ENCODE results near the gene ALCAM.
"Not testable (repeated sequence)": the region's sequence is repeated elsewhere in the genome, so short reads cannot be mapped to it uniquely, and the experiment has no call there.

ALCAM gene

DNA sequence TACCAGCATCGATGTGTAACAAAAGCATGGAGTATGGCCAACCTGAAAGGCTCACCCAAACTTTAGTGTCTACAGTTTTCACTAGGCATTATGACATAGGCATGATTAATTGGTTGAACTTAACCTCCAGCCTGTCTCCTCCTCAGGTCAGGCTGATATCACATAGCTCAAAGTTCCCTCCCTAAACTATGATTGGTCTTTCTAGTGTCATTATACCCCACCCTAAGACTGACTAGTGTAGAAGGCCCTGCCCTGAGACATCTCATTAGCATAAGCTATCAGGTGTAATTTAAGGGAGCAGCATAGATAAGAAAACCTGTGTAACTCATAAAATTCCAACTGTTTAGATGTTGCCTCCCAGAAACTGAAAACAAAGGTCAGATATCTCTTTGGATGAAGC is 195.2 kb downstream of the ALCAM start:
- no peak for DNase-seq (ENCODE audit: insufficient read length, low spot score)

DNA sequence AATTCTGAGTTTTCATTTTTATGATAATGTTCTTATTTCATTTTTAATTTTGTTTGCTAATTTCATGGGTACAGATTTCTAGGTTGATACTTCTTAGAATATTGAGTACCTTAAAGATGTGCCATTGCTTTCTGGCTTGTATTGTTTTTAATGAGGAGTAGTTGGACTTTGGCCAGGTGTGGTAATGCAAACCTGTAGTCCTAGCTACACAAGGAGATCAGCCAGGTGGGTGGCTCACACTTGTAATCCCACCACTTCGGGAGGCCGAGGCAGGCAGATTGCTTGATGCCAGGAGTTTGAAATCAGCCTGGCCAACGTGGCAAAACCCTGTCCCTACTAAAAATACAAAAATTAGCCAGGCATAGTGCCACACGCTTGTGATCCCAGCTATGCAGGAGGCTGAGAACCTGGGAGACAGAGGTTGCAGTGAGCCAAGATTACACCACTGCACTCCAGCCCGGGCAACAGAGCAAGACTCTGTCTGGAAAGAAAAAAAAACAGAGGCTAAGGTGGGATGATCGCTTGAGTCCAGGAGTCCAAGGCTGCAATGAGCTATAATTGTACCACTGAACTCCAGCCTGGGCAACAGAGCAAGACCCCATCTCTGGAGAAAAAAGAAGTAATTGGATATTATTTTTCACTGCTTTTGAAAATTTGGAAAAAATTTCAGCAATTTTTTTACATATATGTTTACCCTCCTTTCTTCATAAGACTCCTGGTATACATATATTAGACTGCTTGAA is 198.0 kb downstream of the ALCAM start:
- DNase-seq (ENCODE audit: insufficient read length, low spot score) (no peak), FAIRE-seq (no peak)

More for the DNA sequence above, 195.2 kb downstream of the ALCAM start:
- FAIRE-seq: no peak

DNA sequence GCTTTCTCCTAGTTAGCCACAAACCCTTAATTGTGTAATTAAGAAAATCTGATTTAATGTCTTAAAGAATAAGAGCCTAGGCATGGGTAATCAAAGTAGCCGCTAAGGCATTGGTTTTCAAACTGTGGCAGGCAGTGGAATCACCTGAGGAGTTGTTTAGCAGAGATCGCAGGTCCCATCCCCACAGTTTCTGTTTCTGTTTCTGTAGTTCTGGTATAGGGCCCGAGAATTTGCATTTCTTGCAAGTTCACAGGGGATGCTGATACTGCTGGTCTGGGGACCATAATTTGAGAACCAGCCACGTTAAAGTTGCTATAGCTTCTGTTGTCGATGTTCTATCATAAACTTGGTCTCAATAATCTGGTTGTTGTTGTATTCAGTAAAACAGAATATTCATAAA is 204.3 kb downstream of the ALCAM start:
- no peak for DNase-seq (ENCODE audit: insufficient read length, low spot score)
- FAIRE-seq: no peak

DNA sequence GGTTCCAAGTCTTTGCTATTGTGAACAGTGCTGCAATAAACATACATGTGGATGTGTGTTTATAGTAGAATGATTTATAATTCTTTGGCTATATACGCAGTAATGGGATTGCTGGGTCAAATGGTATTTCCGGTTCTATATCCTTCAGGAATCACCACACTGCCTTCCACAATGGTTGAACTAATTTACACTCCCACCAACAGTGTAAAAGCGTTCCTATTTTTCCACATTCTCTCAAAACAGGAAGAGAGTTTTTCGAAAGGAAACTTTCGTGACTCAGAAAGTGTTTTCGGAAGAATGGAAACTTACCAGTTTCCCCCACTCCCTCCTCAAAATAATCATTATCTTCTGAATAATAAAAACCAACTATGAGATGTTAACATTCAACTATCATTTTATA is 205.8 kb downstream of the ALCAM start:
- DNase-seq (ENCODE audit: insufficient read length, low spot score) (no peak), FAIRE-seq (no peak)

DNA sequence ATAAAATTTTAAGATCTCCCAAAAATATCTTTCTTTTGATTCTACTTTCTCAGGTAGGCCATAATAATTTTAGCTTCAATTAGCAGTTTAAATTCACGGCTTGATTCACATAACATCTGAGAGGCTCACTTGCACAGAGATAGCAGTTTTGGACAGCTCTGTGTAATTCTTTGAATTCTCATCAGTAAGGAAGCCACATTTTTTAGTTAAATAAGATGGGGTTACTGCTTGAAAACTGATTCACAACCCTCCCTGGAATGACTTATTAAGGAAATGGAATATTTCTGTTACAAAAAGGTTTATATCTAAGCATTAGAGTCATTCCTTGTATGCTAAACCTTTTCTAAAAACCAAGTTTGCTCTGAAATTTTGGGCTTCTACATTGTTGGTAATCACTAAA is 212.7 kb downstream of the ALCAM start:
- no peak for FAIRE-seq
- DNase-seq (ENCODE audit: insufficient read length, low spot score): no peak

GRCh38 chr3:105580296-105580965 is 213.7 kb downstream of the ALCAM start:
- DNase-seq (ENCODE audit: insufficient read length, low spot score): no peak
- FAIRE-seq: no peak

DNA sequence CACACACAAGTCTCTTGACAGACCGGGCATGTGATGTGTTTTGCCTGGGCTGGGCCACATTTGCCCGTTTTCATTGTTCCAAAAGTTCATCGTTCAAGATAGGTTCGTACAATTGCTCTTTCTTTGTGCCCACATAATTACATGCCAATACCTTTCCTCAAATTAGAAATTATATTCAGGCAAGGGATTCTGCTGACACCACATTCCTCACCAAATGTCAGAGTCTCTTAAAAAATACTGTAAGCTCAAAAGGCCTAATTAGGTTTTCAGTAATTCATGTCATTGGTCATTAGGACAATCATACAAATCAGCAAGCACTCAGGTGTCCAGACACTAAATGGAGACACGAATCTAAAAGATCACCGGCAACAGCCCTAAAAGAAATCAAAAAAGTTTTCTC is 215.3 kb downstream of the ALCAM start:
- FAIRE-seq (no peak), DNase-seq (ENCODE audit: insufficient read length, low spot score) (no peak)

DNA sequence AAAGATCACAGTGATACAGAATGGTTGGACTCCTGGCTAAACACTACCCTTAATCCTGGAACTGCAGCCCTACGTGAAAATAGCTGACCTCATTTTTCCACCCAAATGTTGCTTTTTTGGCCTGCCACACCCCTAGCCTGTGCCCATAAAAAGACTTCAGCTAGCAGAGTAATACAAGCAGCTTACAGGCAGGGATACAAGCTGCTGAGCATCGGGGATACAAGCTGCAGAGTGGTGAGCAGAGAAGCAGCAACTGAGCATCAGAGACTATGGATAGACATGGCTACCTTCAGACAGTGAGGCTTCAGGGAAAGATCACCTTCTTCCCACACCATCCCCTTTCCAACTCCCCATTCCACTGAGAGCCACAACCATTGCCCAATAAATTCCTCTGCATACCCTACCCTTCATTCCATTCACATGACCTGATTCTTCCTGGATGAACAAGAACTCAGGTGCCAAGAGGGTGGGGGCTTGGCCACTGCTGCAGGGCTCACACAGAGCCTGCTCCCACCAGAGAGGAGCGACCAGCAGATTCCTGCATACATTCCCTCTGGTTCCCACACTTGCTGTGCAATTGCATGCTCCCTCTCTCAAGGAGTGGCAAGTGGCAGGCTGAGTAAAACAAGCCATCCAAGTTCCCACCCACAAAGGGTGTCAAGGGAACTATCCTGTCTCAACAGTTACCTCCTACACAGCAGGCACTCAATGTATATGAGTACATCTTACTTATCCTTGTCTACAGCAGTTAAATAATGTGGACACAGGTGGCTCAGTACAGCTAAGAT is 217.5 kb downstream of the ALCAM start:
- FAIRE-seq: peak; percentile 33
- DNase-seq (ENCODE audit: insufficient read length, low spot score): no peak

- FAIRE-seq (no peak), DNase-seq (ENCODE audit: insufficient read length, low spot score) (no peak)
Measured at GRCh38 chr3:105593315-105593714, 226.6 kb downstream of the ALCAM start.

DNA sequence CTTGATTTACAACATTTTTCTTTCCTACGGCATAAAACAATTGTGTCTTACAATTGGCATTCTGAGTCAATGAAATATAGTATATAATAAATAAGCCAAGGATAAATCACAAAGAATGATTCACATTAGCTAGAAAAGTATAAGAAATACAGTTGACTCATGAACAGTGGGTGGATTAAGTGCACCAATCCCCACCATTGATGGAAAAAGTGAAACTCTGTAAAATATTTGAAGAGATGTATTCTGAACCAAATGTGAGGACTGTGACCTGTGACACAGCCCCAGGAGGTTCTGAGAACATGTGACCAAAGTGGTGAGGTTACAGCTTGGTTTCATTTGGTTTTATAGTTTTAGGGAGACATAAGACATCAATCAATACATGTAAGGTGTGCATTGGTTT is 227.5 kb downstream of the ALCAM start:
- DNase-seq (ENCODE audit: insufficient read length, low spot score): no peak
- no peak for FAIRE-seq

DNA sequence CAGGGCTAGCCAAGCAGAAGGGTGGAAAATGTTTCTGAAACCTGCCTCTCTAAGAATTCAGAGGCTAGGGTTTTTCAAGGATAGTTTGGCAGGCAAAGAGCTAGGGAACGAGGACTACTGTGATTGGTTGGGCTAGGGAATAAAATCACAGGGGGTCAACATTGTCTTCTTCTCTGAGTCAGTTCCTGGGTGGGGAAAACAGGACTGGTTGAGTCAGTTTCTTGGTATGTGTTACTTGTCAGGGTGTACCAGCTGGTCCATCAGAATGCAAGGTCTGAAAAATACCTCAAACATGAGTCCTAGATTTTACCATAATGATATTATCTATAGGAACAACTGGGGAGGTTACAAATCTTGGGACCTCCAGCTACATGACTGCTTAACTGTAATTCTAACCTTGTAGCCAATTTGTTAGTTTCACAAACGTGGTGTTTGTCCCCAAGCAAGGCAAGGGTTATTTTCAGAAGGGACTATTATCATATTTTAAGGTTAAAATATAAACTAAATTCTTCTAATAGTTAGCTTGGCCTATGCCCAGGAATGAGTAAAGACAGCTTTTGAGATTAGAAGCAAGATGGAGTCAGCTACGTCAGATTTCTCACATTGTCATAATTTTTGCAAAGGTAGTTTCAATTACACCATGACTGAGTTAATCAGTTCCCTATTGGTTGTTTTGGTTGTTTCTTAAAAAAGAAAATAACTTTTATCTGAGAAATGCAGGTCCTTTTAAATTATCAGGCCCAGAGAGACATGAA is 231.5 kb downstream of the ALCAM start:
- FAIRE-seq: peak; percentile 68
- DNase-seq (ENCODE audit: insufficient read length, low spot score): peak; percentile 64

- no peak for DNase-seq (ENCODE audit: insufficient read length, low spot score)
Measured at GRCh38 chr3:105599350-105599749, 232.6 kb downstream of the ALCAM start.

DNA sequence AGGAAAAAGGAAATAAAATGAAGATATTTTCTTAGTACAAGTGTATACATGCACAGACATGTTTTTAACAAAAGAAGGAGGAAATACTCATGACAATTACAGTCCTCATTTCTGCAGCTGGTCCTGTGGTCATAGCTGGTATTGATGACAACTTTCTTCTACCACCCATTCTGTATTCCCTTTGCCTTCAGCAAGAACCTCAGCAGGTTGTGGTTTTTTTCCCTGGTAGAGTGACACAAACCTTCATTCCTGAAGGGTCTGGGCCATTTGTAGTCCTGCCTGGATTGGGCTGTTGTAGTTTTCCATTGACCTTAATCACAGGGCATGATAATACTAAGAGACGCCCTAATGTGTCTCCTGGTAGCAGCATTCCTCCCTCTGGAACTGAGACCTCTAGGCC is 235.0 kb downstream of the ALCAM start:
- not testable (repeated sequence) for FAIRE-seq; DNase-seq (ENCODE audit: insufficient read length, low spot score)

More at GRCh38 chr3:105599350-105599749, 232.6 kb downstream of the ALCAM start:
- FAIRE-seq: no peak

DNA sequence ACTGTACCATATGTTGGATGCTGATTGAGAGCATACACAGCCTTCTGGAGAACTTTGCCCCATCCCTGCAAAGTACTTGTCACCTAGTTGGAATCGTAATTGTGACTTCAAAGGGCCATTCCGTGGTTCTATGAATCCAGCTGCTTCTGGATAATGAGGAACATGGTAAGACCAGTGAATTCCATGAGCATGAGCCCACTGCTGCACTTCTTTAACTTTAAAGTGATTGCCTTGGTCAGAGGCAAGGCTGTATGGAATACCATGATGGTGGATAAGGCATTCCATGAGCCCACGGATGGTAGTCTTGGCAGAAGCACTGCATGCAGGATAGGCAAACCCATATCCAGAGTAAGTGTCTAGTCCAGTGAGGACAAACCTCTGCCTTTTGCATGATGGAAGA is 235.6 kb downstream of the ALCAM start:
- not testable (repeated sequence) for DNase-seq (ENCODE audit: insufficient read length, low spot score); FAIRE-seq

GRCh38 chr3:105603516-105603915 is 236.8 kb downstream of the ALCAM start:
- DNase-seq (ENCODE audit: insufficient read length, low spot score); FAIRE-seq: not testable (repeated sequence)

DNA sequence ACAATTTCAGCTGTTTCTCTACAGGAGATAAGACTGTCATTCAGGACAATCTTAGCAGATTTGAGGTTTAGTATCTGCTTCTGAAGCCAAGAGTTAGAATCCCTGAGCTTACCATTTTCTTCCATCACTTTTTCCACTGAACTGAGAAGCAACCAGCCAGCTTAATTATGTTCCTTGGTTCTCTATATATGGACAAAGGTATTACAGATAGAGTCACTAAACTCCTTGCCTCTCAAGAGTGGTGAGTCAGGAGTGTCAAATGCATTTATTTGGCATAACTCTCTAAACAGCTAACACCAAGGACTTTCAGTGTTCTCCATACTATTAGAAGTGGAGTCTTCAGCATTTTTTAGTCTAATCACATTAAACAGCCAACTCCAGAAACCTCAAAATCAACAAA is 239.3 kb downstream of the ALCAM start:
- DNase-seq (ENCODE audit: insufficient read length, low spot score): no peak
- no peak for FAIRE-seq

GRCh38 chr3:105608623-105609022 is 241.9 kb downstream of the ALCAM start:
- no peak for FAIRE-seq

DNA sequence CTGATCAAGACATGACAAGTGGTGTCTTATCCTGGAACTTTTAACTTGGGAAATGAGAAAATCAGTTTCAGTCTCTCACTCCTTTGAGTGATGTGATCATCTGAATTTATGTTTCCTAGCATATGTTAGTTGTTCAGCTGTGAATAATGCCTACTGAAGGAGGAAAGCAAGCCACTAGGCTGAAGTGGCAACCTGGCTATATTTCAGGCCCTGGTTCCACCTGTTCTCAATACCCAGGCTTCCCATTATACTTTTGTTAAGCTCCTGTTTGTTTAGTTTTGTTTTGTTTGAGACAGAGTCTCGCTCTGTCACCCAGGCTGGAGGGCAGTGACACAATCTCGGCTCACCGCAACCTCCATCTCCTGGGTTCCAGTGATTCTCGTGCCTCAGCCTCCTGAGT is 243.8 kb downstream of the ALCAM start:
- no peak for FAIRE-seq

More at GRCh38 chr3:105608623-105609022, 241.9 kb downstream of the ALCAM start:
- DNase-seq (ENCODE audit: insufficient read length, low spot score): no peak

DNA sequence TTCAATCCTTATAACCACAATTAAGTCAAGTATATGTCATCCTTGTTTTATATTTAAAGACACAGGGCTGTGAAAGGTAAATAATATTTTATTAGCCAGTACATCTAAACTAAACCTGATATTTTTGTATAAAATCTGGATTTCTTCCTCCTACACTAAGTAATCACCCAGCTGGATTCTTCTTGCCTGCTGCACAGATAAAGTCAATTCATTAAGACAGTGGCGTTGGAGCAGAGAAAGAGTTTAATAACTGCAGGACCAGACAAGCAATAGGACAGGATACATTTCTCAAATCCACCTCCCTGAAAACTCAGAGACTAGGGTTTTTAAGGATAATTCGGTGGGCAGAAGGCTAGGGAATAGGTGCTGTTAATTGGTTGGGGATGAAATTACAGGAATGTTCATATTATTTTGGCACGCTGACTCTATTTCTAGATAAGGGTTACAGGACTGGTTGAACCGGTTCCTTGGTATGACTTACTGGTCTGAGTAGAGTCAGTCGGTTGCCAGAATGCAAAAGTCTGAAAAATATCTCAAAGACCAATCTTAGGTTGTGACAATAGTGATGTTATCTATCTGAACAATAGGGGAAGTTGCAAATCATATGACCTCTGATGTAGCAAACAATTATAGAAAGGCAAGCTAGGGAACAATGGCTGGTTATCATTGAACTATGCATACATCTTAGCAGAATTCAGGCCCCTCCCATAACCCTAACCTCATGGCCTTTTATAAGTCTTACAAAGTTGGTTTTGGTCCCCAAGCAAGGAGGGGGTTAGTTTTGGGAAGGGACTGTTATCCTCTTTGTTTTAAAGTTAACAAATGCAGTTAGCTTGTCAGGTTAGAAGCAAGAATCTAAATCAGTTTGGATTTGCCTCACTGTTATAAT is 244.8 kb downstream of the ALCAM start:
- FAIRE-seq (no peak), DNase-seq (ENCODE audit: insufficient read length, low spot score) (no peak)

More for the DNA sequence above, 243.8 kb downstream of the ALCAM start:
- no peak for DNase-seq (ENCODE audit: insufficient read length, low spot score)

GRCh38 chr3:105613120-105613519 is 246.4 kb downstream of the ALCAM start:
- no peak for FAIRE-seq
- no peak for DNase-seq (ENCODE audit: insufficient read length, low spot score)
